NCI-H345 treated with DMSO at 0.1 percent for 48 hours (cell line): ENCODE results near the gene SLC11A2.
"Not testable (repeated sequence)": the region's sequence is repeated elsewhere in the genome, so short reads cannot be mapped to it uniquely, and the experiment has no call there.

ENCODE experiments used
- DNase-seq: peaks from one replicate; lab custom pipeline; 2025; ENCODE audit not compliant: unreplicated experiment; lab: John Stamatoyannopoulos, UW

The SLC11A2 gene

DNA sequence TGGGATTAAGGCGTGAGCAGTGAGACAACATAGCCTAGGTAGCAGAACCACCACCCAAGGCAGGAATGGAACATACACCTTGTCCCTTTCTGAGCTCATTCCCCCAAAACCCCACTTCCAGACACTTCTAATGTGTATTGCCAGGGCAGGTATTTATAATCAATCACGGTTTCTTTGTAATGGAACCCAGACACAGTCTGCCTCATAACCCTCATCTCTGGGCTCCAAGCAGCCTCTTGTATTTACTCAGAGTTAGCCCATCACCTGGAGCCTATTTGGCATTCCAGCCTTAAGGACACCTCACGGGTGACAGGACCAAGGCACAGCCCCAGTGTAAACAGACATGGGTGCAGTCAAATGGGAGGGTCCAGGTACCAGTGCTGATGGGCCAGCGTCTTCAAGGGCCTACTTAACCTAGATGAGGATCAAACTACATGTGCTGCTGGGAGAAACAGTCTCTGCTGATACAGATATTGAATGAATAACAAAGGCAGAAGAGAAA is 76.3 kb downstream of the SLC11A2 start:
- DNase-seq, result no peak

DNA sequence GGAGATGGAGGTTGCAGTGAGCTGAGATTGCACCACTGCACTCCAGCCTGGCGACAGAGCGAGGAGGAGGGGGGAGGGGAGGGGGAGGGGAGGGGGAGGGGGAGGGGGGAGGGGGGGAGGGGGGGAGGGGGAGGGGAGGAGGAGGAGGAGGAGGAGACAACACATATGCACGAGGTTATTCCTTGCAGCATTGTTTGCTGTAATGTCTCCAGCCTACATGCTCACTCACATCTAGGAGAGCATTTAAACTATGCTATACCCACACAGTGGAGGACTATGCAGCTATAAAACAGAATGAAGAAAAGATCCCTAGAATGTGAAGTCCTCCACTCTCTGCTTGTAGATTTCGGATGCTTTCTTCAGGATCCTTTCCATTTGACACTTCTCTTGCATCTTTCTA is 77.4 kb downstream of the SLC11A2 start:
- no peak for DNase-seq

DNA sequence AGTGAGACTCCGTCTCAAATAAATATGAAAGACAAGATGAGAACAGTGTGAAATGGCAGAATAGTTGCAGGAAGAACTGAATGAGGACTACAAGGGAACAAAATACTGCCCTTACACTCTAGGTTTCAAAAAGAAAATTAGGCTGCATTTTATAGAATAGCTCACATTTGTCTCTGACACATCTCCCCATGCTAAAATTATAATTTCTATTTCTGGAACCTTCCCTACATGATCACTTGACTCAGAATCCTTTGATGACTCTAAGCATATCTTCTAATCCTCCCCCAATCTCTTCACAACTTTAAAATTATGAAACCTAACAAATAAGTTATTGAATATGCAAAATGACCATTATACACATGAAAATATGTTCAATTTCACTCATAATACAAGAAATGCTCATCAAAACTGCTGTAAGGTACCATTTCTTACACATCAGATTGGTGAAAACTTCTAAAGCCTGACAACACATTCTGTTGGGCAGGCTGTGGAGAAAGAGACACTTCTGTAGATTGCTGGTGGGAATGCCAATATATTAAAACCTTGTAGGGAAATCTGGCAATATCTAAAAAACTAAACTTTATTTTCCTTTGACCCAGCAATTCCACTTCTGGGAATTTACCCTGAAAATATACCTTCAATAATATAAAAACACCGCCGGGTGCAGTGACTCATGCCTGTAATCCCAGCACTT is 78.1 kb downstream of the SLC11A2 start:
- no peak for DNase-seq

DNA sequence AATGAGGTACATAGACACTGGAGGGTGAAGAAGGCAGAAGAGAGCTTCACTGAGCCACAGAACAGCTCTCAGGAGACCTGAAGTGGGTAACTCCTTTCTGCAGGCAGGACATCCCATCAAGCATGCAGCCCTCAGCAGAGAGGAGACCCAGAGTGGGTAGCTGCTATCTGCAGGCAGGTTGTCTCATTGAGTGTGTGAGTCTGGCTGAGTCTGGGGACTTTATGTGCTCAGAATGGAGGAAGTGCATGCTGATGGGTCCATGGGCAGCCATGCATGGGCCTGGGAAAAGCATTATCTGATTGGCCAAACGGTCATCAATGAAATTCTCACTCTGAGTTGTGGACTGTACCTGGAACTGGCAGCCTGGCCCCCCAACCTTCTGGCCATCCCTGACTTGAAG is 88.5 kb downstream of the SLC11A2 start:
- DNase-seq, result no peak

DNA sequence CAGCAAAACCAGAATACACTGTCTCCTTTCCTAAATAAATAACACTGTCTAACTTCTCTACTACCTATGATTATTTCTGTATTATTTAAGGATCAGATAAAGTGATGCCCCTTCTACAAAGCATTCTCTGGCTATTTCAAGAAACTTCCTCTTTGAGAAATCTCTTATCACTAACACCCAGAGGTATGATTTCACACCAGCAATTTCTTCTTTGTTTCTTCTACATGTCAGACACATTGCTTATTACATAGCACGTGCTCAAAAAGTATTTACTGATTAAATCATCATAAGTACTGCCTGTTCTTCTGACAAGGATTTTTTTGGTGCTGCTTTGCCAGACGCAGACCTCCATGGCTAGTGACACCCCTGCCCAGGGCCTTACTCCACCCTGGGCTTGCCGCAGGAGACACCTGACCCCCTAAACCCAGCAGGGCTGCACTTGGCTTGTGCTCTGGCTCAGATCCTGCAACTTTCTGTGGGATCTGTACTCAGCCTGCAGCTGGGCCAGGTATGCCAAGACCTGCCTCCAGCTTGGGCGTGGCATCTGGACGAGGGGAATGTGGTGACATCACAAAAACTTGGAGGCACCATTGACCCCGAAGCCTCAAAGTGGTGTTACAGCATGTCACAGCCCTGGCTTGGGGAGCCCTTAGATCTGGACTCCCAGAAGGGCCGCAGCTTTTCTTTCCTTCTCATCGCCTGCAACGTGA is 89.2 kb downstream of the SLC11A2 start:
- no peak for DNase-seq

DNA sequence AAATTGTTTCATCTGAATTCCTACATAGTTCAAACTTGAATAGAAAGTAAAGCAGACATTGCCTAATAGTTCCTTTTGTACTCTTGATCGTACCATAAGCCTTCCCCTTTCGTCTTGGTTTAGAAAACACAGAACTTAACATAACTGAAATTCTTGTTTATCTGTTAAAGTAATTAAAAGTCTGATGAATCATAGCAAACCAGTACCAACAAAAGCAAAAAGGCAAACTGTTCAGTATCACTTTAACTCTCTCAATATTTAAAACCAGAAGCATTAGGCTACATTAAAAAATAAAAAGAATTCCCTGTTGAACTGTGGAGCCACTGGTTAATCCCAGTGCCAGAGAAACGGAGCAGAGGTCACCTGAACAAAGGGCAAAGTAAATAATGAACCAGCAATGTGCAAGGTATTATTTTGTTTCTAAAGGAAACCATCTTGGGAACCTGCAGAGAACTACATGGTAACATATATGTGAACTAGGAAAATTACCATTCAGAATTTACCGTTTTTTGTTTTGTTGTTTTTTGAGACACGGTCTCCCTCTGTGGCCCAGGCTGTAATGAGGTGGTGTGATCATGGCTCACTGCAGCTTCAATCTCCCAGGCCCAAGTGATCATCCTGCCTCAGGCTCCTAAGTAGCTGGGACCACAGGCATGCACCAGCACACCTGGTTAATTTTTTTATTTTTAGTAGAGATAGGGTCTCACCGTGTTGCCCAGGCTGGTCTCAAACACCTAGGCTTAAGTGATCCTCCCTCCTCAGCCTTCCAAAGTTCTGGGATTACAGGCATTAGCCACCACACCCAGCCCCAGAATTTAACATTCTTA is 91.0 kb downstream of the SLC11A2 start:
- no peak for DNase-seq

DNA sequence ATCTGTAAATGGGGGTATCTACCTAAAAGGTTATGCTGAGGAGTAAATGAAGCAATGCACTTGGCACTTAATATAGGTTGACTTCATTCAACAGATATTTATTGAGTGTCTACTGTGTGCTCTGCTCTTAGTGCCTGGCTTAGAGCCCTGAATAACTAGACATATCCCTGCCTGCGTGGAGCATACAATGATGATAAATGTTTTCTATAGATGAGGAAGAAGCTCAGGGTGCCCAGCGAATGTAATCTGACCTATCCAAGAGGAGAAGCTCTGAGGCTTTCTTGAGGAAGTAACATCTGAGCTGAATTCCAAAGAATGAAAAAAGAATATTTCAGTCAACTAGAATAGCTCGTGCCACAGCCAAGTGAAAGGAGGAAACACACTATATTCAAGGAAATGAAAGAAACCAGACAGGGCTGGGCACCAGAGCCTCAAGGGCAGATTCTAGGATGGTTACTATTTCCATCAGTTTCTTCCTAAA is 91.8 kb downstream of the SLC11A2 start:
- DNase-seq, result no peak

DNA sequence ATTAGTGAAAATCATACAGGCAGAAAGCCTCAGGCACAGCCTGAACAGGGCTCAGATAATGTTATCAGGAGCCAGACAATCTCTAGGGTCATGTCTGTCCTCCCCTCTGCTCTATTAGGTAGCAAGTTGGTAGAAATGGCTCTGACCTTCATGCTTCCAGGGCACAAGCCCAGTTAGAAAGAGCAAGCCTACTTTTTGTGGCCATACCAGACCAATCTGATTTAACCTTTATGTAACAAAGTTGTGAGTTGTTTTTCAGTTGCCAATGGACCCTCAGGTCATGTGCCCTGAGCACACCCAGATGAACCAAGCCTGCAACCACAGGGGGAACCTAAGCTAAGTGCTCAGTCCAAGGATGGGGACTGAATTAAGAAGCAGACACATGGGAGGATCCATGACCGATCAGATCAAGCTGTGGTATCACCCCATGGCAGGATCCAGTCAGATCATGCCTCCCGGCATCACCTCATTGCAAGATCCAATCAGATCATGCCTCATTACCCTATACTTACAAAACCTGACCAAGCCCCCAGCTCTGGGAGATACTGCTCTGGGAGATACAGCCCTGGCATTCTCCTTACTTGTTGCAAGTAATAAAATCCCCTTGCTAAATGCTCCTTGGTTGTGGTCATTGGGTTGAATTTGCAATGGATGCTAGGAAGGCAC is 92.6 kb downstream of the SLC11A2 start:
- no peak for DNase-seq

DNA sequence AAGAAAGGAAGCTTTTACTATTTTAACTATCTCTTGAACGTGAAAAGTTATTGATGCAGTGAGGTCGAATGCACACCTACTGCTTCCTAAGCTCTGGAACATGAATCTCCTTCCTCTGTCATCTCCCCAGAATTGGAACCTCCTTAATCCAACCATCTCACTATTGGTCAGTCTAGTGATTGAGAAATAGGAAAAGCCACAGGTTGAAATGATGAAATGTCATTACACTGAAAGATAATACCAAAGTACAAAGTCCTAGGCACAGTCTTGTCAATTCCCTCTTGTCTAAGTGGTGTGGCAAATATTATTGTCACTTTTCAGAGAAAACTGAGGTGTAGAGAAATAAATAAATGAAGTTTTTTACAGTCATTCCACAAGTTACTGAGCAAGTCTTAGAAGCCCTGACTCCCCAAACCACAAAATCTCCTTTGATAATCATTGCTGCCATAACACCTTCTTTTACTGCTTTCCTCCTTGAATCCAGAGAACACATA is 93.3 kb downstream of the SLC11A2 start:
- no peak for DNase-seq

DNA sequence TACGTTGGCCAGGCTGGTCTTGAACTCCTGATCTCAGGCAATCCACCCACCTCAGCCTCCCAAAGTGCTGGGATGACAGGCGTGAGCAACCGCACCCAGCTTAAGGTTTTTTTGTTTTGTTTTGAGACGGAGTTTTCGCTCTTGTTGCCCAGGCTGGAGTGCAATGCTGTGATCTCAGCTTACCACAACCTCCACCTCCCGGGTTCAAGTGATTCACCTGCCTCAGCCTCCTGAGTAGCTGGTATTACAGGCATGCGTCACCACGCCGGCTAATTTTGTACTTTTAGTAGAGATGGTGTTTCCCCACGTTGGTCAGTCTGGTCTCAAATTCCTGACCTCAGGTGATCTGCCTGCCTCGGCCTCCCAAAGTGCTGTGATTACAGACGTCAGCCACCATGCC is 95.7 kb downstream of the SLC11A2 start:
- not testable (repeated sequence) for DNase-seq

DNA sequence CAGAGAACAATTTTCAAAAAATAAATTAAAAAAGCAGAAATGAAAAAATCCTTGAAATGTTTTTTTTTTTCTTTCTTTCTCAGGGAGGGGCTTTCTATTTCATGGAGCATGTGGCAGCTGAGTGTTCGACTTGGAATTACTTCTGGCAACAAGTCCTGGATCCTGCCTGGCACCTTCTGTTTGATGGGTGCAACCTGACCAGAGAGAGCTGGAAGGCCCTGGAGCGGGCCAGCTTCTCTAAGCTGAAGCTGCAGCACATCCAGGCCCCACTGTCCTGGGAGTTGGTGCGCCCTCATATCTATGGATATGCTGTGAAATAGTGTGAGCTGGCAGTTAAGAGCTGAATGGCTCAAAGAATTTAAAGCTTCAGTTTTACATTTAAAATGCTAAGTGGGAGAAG is 96.4 kb downstream of the SLC11A2 start:
- no peak for DNase-seq
